KBM-7 (cell line): ENCODE measurements around the gene DOCK1.
A peak's percentile ranks its signal among the peaks of the same experiment; 100 is the strongest.

Source experiments
- DNase-seq: peaks from one replicate; pipeline ENCODE4 v3.0.0-alpha.2; 2015
- in situ Hi-C: fragments of 300-500 bp; cut with MboI; formaldehyde crosslinking; loops from 2 replicates; pipeline ENCODE4 v1.14.3; 2020; ENCODE audit warnings: low sequenced_read_pairs, low pct_unique_long_range_greater_than_20kb, mixed read lengths

The DOCK1 gene

DNA sequence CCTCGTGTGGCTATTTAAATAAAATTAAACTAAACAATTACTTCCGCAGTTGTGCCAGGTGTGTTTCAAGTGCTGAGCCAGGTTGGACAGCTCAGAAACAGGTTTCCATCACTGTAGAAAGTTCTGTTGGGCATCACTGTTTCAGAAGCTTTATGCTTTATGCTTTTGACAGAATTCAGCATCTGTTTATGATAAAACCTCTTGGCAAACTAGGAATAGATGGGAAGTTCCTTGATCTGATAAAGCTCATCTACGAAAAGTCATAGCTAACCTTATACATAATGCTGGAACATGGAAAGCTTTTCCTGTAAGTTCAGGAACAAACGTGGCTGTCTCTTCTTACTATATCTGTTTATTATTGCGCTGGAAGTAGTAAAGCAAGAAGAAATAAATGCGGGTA, 143.4 kb downstream of the DOCK1 start:
- DNase-seq: no peak
- in situ Hi-C loops: no loop called here

DNA sequence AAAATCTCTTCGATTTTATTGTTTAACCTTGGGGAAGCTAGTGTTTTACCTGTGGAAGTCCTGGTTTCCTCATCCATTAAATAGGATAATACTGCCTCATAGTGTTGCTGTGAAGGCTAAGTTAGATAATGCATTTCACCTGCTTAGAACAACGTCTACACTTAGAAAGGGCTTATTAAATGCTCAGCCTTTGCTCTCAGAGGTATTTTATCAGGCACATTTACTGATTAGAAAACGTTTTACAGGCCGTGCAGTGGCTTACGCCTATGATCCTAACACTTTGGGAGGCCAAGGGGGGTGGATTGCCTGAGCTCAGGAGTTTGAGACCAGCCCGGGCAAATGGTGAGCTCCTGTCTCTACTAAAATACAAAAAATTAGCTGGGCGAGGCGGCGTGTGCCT, 146.8 kb downstream of the DOCK1 start:
- DNase-seq: no peak
- in situ Hi-C loops: no loop called here

DNA sequence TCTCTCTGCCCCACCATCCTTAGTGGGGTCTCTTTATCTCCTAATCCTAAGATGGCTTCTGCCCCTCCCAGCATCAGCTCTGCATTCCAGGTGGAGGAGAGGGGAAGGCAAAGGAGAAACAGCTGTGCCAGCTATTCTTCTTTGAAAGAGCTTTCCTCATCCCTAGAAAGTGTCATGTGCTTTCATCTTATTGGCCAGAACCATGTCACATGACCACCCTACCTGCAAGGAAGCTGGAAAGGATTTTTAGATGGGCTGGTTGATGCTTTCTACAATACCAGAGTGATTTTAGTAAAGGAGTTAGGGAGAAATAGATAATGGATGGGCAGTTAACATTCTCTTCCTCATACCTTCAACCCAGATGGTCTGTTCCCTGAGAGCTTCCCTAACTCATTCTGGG, 150.0 kb downstream of the DOCK1 start:
- in situ Hi-C loops: no loop called here
- no peak for DNase-seq

DNA sequence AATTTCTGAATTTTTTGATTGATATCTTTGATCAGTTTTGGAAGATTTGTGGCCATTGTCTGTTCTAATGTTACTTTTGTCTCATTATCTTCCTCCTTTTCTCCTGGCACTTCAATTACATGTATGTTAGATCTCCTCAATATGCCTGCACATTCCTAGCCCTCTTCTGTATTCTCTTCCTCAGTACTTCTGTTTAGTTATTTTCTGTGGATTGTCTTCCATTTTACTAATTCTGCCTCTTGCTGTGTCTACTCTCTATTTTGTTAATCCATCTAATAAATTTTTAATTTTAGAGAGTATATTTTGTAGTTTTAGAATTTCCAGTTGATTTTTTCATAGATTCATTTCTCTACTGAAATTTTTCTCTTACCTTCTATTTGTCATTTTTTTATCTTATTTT, 154.1 kb downstream of the DOCK1 start:
- DNase-seq: no peak
- in situ Hi-C loops: no loop called here

DNA sequence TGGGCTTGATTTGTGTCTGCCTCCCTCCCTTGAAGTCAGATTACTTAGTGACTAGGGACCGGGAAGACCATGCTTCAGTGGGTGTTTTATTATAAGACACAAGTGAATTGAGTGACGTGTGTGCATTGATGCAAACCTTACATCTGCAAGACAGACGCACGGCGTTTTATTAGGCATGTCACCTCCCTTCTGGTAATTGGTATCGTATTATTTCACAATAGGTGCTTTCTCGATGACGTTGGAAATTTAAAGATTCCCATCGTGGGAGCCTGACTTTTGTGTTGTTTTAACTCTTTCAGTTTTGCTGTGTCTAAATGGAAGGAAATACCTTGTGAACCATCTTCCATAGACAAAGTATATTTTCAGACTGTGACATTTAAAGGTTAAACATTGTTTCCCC, 158.5 kb downstream of the DOCK1 start:
- in situ Hi-C loops: no loop called here
- DNase-seq: no peak

DNA sequence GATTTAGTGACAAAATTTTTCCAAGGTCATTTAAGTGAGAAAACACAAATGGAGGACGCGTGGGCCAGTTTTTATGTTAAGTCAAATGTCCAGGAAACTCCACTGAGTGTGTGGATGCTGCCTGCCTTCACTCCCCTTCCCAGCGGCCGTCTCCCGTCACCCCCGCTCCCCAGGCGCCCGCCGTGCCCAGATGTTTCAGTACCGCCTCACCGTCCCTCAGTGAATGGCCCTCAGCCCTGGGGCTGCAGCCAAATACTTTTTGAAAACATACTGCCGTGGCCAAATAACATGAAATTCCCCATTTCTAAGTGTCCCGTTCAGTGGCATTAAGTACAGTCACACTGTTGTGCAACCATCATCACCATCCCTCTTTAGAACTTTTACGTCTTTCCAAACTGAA, 159.2 kb downstream of the DOCK1 start:
- in situ Hi-C loops: no loop called here
- DNase-seq: no peak

DNA sequence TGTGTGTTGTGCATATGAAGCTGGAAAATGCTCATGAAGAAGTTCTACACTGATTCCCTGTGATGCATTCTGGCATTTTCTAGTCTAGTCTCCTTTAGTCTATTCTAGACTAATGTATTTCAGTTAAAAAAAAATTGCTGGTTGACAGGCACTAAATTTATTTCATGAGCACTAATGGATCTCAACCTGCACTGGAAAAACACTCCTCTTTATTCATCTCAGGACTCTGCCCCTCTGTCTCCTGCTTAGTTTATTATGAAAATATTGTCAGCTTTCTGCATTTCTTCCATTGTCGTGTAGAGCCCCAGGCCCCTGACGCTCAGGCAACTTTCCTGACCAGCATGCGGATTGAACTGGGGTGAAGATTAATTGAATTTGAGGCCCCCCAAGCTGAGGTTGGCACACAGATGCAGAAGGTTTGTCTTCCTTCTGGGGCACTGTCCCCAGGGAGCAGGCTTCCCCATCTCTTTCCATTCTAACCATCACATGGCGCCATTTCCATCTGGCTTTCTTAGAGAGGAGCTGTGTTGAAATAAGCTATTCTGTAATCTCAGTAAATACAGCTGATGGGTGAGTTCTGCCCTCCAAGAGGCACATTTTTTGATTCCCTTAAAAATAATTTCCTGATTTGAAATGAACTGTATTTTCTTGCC, 162.4 kb downstream of the DOCK1 start:
- in situ Hi-C loops: no loop called here
- no peak for DNase-seq

DNA sequence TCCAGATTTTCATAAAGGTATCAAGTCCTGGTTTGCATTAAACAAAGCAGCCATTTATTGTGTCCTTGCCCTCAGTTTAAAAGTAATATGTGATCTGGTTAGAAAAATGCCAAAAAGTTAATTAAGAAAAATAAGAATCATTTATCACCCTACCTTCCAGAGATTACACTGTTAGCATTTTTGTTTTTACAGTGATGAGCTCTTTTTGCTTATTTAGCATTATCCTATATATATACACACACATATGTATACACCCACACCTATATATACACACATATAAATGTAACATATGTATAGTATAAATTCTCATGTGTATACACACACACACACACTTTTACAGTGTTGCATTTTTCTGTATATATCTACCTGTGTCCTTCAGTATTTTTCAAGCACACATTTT, 163.3 kb downstream of the DOCK1 start:
- in situ Hi-C loops: no loop called here
- no peak for DNase-seq

DNA sequence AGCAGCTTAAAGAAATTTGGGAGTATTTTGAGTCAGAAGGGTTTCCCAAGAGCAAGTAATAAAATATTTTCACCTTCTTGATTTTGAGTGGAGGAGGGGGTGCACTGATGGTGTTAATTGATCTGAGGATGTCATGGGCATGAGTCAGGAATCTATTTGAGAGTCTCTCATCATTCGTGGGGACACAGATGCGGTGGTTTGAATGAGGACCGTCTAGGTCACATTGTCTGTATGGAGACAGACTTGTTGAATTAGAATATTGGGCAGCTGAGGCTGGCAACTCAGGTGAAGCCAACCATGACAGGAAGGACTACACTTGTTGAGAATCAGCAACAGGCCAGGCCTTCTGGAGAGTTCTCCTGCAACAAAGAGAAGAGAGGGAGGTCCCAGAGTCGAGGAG, 164.2 kb downstream of the DOCK1 start:
- in situ Hi-C loops: no loop called here
- DNase-seq: no peak

DNA sequence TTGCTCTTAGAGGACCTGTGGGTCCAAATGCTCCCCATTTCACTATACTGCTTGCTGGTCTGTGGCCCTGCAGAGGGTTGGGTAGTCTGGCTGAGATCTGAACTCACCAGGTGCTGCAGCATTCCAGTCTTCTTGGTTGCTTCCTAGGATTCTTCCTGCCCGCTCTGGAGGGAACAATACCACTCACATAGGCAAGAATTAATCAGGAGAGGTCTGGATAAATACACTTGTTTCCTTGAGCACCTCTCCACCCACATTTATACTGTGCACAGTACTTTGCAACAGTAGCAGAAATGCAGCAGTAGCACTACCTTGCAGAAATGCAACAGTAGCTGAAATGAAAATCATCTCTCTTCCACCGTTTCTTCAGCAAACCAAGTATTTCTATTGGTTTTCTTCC, 165.9 kb downstream of the DOCK1 start:
- in situ Hi-C loops: no loop called here
- no peak for DNase-seq

DNA sequence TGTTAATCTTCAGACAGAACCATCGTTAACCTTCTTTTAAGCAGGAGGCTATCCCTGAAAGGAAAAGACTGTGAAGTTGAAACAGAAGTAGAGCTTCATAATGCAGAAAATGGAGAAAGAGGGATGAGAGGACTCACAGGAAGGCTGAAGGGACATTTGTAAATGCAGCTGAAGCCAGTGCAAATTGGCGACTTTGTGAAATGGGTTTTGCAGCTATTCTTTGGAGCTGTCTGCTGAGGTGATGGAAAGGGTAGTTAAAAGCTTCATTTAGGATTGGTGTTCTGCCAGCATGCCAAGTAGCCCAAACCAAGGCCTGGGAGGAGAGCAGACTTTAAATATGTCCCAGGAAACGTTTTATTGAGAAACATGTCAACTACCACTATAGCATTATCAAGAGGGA, 168.4 kb downstream of the DOCK1 start:
- no peak for DNase-seq
- in situ Hi-C loops: no loop called here

DNA sequence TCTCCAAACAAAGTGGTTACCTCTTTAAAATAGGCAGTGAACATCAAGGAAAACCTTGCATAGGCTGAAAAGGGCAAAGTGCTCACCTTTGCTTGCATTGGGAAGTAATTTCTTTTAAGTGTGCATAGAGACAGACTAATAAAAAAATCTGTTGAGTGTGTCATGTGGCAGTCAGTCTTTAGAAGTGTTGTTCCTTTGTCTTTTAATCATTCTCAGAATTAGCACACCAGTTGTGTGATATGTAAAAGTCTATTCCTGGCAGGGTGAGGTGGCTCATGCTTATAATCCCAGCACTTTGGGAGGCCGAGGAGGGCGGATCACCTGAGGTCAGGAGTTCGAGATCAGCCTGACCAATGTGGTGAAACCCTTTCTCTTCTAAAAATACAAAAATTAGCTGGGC, 174.2 kb downstream of the DOCK1 start:
- no peak for DNase-seq
- in situ Hi-C loops: no loop called here

DNA sequence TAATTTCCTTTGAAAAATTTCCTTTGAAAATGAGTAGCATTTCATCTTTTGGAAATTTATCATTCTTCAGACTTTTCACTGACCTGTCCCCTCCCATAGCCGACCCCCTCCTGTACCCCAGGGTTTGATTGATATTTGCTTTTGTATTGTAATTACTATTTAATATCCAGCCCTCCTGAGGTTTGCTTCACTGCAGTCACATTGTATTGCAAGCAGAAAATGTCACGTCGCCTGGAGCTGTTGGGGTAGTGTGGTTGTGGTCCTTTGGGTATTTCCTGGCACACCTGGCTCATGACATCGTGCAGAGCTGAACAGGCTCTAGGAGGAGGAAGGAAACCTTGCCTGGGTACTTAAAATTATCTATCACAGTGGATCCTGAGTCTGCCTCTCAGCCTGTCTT, 175.1 kb downstream of the DOCK1 start:
- DNase-seq: no peak
- in situ Hi-C loops: no loop called here

DNA sequence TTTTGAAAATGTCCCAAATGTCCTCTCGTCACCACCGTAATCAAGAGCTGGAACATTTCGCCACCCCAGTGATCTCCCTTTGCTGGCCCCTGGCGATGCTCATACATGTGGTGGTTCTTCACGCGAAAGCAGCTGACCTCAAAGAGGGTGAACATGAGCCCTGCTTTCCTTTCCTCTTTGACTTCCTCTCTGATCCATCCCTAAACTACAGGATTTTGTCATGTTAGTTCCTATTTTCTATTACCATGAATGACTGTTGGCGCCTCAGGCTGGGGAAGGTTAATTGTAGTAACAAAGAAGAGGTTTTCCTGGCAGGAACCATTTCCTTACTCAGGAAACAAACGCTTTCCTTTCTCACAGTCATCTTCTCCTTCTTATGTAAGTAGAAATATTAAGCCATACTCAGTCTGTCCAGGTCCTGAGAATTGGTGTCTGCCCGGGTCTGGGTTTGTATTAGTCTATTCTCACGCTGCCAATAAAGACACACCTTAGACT, 176.7 kb downstream of the DOCK1 start:
- in situ Hi-C loops: no loop called here
- DNase-seq: peak; percentile 25

DNA sequence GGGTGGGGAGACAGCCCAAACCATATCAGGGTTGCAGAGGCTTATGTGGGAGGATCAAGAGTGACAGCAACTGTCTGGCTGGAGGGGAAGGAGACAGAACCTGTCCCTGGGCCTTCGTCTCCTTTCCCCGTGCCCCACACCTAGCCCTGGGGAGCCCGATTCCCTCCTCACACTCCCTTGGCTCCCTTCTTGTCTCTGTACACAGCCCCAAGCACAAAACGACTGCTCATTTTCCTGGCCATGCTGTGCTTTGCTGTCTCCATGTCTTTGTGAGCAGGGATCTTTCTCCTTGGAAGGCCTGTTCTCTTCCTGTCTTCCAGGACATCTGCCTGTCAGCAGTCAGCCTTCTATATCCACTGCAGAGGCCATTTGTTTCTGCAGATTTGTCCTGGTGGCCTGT, 177.4 kb downstream of the DOCK1 start:
- in situ Hi-C loops: no loop called here
- DNase-seq: no peak

DNA sequence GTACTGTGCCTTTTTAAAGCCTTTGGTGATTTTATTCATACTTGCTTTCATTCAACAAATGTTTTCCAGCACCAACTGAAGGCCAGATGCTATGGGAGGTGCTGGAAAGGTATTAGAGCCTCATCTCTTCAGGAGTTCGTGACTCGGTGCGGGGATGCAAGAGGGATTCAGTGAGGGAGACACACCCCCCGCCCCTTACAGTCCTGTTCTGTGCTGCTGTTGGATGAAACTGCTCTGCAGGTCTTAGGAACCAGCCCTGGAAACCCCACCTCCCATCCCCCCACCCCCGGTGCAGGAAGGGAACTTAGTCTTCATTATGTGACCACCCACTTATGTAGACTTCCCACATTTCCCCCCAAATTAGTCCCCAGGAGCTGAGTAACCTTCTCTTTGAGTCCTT, 180.7 kb downstream of the DOCK1 start:
- in situ Hi-C loops: no loop called here

DNA sequence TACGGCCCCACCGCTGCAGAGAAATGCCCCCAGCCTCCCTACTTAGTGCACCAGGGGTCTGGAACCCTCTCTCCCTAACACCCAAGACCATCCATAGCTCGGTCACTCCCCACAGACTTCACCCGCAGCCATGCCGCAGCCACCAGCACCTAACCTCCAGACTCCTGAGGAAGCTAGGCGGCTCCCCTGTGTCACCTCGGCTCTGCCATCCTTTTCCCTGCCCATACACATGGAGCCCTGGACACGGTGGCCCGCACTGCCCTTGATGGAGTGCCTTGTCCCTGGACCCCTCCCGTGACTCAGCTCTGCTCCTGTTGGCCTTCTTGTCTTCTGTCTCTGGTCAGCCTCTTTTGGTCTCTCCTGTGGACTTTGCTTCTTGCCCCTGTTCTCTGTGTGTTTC, 183.7 kb downstream of the DOCK1 start:
- in situ Hi-C loops: no loop called here
- no peak for DNase-seq

More for the DNA sequence above, 180.7 kb downstream of the DOCK1 start:
- no peak for DNase-seq

DNA sequence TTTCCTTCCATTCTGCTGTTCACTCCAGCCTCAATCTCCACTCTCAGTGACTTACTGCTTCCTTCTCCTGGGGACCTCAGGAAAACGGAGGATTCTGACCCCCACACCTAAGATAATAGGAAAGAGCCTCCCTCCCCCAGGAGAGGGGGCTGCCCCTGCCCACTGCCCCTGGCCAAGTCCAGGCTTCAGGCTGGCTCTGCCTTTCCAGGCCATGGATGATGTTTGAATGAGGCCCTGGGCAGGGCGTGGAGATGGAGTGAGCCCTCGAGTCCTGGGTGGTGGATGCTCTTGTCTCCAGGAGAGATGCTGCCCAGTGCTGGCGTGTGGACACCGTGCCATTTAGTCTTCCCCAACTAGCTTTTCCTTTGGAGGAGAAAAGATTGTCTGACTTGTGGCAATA, 184.2 kb downstream of the DOCK1 start:
- in situ Hi-C loops: no loop called here
- no peak for DNase-seq

DNA sequence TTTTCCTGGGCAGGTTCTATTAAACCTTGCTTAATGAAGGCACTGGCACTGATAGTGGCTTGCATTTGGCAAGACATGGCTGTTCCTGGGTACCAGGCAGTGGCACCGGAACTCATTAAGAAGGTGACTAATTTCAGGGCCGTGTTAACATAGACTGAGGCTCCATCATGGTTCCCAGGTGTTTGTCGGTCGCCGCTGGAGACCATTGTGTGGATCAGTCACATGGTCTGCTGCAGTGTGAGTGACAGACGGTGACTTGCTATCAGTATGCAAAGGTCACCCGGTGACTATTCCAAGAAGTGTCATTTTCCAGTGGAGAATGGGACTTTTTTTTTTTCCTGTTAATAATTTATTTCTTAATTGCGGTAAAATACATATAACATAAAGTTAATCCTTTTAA, 184.9 kb downstream of the DOCK1 start:
- no peak for DNase-seq
- in situ Hi-C loops: no loop called here

DNA sequence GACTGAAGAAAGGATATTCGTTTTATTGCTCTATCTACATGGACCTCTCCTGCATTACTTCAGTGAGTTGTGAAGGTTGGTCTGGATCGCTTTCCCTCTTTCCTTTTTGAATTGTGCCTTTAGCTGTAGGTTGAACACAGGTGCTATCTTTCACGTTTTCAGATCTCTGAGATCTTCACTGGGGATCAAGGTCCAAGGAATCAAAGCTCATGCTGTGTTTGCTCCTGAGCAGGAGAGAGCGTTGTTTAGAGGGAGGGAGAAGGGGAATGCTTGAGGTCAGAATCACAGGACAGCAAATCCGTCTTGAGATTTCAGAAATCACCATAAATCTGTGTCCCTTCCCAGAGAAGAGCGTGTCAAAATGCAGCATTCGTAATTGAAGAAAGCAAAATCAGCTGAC, 186.1 kb downstream of the DOCK1 start:
- in situ Hi-C loops: no loop called here
- DNase-seq: no peak

DNA sequence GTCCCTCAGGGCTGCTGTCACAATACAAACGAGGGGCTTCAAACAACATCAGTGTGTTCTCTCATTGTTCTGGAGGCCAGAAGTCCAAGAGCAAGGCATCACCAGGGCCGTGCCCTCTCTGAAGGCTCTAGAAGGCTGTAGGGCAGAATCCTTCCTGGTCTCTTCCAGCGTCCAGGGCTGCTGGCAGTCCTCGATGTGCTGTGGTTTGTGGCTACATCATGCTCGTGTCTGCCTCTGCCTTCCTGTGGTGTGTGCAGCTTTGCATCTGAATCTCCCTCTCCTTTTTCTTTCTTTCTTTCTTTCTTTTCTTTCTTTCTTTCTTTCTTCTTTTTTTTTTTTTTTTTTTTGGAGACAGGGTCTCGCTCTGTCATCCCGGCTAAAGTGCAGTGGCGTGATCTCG, 187.7 kb downstream of the DOCK1 start:
- in situ Hi-C loops: no loop called here
- DNase-seq: no peak

DNA sequence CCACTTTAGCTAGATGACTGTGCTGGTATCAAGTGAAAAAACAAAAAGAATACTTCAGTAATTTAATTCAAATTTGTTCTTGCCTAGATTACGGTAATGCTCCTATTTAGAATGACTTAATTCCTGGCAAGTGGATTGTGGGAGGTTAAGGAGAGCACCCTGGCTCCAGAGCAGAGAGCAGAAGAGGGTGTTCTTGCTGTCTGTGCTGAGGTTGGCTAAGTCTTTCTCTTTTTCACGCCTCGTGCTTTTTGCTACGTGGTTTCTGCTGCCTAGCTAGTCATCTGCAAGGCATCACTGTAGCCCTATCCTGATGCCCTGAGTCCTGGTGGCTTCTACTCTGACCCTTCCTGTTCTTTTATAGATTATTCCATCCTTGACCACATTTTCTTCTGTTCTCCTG, 189.8 kb downstream of the DOCK1 start:
- DNase-seq: no peak
- in situ Hi-C loops: no loop called here
